Astrocyte (in vitro differentiated cells and primary cell): ENCODE results near the gene JAZF1. TPM values are rescaled to one million over a fixed set of nuclear protein-coding genes. Genes with fewer than 3 reads are reported as not detected.
A peak's percentile ranks its signal among the peaks of the same experiment; 100 is the strongest.

ENCODE experiments used
- DNase-seq: peaks from one replicate; pipeline ENCODE4 v3.0.0-alpha.2; 2010; ENCODE audit warnings: low read depth
- FAIRE-seq: peaks from 2 replicates; lab custom pipeline; 2011; peaks lifted over from hg19 to GRCh38; lab: Jason Lieb, UNC
- H2AFZ ChIP-seq: 2 replicates; pipeline ENCODE4 v1.6.0; 2012; ENCODE audit warnings: low read depth, low read length, inconsistent platforms
- H3K27ac ChIP-seq: 2 replicates; pipeline ENCODE4 v1.5.1; 2011; ENCODE audit warnings: low read depth, low read length, inconsistent platforms
- H3K27me3 ChIP-seq: 2 replicates; pipeline ENCODE4 v1.6.0; 2011; ENCODE audit warnings: low read length, inconsistent platforms; ENCODE audit not compliant: insufficient read depth
- H3K36me3 ChIP-seq: 2 replicates; pipeline ENCODE4 v1.5.1; 2011; ENCODE audit warnings: low read length, inconsistent platforms; ENCODE audit not compliant: insufficient read depth
- H3K4me1 ChIP-seq: 2 replicates; pipeline ENCODE4 v1.5.1; 2011; ENCODE audit warnings: low read length, inconsistent platforms; ENCODE audit not compliant: insufficient read depth
- H3K4me2 ChIP-seq: 2 replicates; pipeline ENCODE4 v1.6.0; 2012; ENCODE audit warnings: low read length, inconsistent platforms
- H3K4me3 ChIP-seq: 2 replicates; pipeline ENCODE4 v1.5.1; 2011; ENCODE audit warnings: low read depth, mild to moderate bottlenecking, low read length, inconsistent platforms; ENCODE audit not compliant: insufficient read depth
- H3K79me2 ChIP-seq: 2 replicates; pipeline ENCODE4 v1.6.0; 2012; ENCODE audit warnings: mild to moderate bottlenecking, low read length, inconsistent platforms; ENCODE audit not compliant: insufficient read depth
- H3K9ac ChIP-seq: 2 replicates; pipeline ENCODE4 v1.6.0; 2012; ENCODE audit warnings: mild to moderate bottlenecking, low read length, inconsistent platforms
- H3K9me3 ChIP-seq: 2 replicates; pipeline ENCODE4 v1.5.1; 2012; ENCODE audit warnings: low read depth, mild to moderate bottlenecking, low read length, inconsistent platforms; ENCODE audit not compliant: insufficient read depth
- H4K20me1 ChIP-seq: 2 replicates; pipeline ENCODE4 v1.6.0; 2012; ENCODE audit warnings: low read length, inconsistent platforms; ENCODE audit not compliant: insufficient read depth
- H3K27ac Mint-ChIP-seq: one replicate; pipeline ENCODE4 v1.8.0; 2021; ENCODE audit warnings: mild to moderate bottlenecking, mixed read lengths; ENCODE audit not compliant: unreplicated experiment
- H3K27me3 Mint-ChIP-seq: one replicate; pipeline ENCODE4 v1.8.0; 2021; ENCODE audit warnings: low read depth, mixed read lengths; ENCODE audit not compliant: unreplicated experiment
- H3K36me3 Mint-ChIP-seq: one replicate; pipeline ENCODE4 v1.8.0; 2021; ENCODE audit warnings: low read depth, mixed read lengths; ENCODE audit not compliant: unreplicated experiment
- H3K4me1 Mint-ChIP-seq: one replicate; pipeline ENCODE4 v1.8.0; 2021; ENCODE audit warnings: low read depth, mixed read lengths; ENCODE audit not compliant: unreplicated experiment
- H3K4me3 Mint-ChIP-seq: one replicate; pipeline ENCODE4 v1.8.0; 2021; ENCODE audit warnings: mild to moderate bottlenecking, moderate library complexity, mixed read lengths; ENCODE audit not compliant: unreplicated experiment
- H3K9me3 Mint-ChIP-seq: one replicate; pipeline ENCODE4 v1.8.0; 2021; ENCODE audit warnings: mild to moderate bottlenecking, mixed read lengths; ENCODE audit not compliant: unreplicated experiment
- EZH2 ChIP-seq: IDR thresholded peaks from 2 replicates; pipeline ENCODE4 v1.6.1; 2012; ENCODE audit warnings: mild to moderate bottlenecking, low read length, inconsistent platforms; ENCODE audit not compliant: insufficient read depth
- total RNA-seq: library from RNA; stranded (reverse); gene quantifications from 2 replicates; pipeline ENCODE4 v1.2.1, GENCODE V29; 2021
- TF ChIP-seq, protein P1 (sequence below): IDR thresholded peaks from 2 replicates; pipeline ENCODE4 v1.5.1; 2011; ENCODE audit warnings: low read depth, mild to moderate bottlenecking, inconsistent platforms, low read length, moderate library complexity; ENCODE audit not compliant: insufficient read depth

Gene JAZF1
- total RNA-seq, 1 donor from 2014 or later = 20.1 TPM

DNA sequence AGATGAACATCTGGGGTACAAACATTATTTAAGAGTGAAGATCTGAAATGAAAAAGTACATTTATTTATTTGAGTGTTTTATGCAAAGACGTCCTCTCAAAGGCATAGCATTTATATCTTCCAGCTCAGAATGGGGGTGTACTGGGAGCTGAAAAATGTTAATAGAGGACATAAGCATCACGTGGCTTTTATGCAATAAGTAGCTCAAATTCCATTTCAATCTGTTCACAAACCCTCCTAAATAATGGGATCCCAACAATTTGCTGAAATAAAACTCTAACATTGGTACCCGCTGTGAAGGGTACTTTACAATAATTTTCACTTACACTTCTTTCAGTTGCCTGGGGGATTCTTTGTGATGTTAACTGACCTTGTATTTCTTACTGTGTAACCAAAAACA lies 268.7 kb downstream of the JAZF1 start:
- no peak overlapping the region for H3K4me3 ChIP-seq

DNA sequence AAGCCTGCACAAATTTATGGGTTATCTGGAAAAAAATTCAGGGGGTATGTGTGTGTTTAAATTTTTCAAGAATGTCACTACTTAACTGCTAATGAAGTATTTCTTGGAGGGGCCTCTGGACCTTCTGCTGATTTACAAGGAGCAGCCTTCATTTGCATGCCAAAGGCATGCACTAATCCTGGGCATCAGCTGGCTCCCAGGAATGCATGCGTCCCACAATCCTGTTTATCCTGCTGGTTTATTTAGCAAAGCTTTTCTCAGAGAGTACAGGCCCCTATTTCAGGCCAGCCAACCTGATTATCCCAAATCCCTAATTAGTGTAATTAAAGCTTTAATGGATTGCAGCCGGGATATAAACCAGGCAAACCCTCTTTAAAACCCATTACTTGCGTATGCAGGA lies 270.3 kb downstream of the JAZF1 start:
- H3K4me1 Mint-ChIP-seq = peaks cover 6% of the 10 kb centered on the region
- no peak overlapping the region for H3K4me3 Mint-ChIP-seq

More for the DNA sequence above, 268.7 kb downstream of the JAZF1 start:
- Histone ChIP-seq H3K9me3 (no peaks in the 10 kb centered on the region), H3K9ac (no peak overlapping the region), H3K36me3 (no peaks in the 10 kb centered on the region), H3K4me1 (peaks cover 6% of the 10 kb centered on the region), H2AFZ (no peak overlapping the region), H3K27ac (no peak overlapping the region), H3K4me2 (no peak overlapping the region), H3K27me3 (no peaks in the 10 kb centered on the region), H3K79me2 (no peaks in the 10 kb centered on the region), H4K20me1 (peaks cover 6% of the 10 kb centered on the region)
- H3K4me1 Mint-ChIP-seq = peaks cover 6% of the 10 kb centered on the region
- DNase-seq = no peak
- H3K27me3 Mint-ChIP-seq = no peaks in the 10 kb centered on the region
- H3K4me3 Mint-ChIP-seq = no peak overlapping the region
- no peak for TF ChIP-seq EZH2
- TF ChIP-seq, protein P1, sequence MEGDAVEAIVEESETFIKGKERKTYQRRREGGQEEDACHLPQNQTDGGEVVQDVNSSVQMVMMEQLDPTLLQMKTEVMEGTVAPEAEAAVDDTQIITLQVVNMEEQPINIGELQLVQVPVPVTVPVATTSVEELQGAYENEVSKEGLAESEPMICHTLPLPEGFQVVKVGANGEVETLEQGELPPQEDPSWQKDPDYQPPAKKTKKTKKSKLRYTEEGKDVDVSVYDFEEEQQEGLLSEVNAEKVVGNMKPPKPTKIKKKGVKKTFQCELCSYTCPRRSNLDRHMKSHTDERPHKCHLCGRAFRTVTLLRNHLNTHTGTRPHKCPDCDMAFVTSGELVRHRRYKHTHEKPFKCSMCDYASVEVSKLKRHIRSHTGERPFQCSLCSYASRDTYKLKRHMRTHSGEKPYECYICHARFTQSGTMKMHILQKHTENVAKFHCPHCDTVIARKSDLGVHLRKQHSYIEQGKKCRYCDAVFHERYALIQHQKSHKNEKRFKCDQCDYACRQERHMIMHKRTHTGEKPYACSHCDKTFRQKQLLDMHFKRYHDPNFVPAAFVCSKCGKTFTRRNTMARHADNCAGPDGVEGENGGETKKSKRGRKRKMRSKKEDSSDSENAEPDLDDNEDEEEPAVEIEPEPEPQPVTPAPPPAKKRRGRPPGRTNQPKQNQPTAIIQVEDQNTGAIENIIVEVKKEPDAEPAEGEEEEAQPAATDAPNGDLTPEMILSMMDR = no peak
- H3K9me3 Mint-ChIP-seq = no peaks in the 10 kb centered on the region
- H3K36me3 Mint-ChIP-seq = peaks cover 3% of the 10 kb centered on the region
- FAIRE-seq = no peak
- H3K27ac Mint-ChIP-seq = no peak overlapping the region

DNA sequence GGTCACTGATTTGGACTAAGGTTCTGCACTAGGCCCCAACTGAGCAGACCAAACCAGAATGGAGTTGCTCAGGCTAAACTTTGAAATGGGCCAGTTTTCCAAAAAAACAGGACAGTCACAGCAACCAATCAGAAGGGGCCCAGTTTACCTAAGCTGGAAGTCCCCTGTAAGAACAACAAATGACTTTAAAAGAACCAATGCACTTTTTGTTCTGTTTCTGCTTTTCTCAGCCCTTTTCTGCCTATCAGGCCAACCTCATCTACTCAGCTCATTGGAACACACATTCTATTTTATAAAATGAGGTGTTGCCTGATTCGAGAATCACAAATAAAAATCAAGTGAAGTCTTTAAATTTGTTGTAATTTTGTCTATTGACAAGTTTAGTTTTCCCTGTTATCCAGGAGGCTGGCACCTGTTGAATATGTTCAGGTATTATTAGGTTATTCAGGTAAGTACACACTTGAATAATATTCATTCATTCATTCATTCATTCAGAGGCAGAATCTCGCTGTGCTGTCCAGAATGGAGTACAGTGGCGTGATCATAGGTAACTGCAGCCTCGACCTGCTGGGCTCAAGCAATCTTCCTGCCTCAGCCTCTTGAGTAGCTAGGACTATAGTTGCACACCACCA lies 271.9 kb downstream of the JAZF1 start:
- no peak overlapping the region for H3K27ac ChIP-seq
- H3K9me3 ChIP-seq = no peaks in the 10 kb centered on the region
- TF ChIP-seq EZH2 = no peak
- TF ChIP-seq, protein P1 = no peak
- H2AFZ ChIP-seq = no peak overlapping the region
- H3K36me3 Mint-ChIP-seq = no peaks in the 10 kb centered on the region
- H3K27ac Mint-ChIP-seq = no peak overlapping the region
- H3K4me1 ChIP-seq = peaks cover 6% of the 10 kb centered on the region
- no peak for FAIRE-seq
- DNase-seq = no peak
- peaks cover 6% of the 10 kb centered on the region for H4K20me1 ChIP-seq
- no peak overlapping the region for H3K4me2 ChIP-seq
- H3K4me1 Mint-ChIP-seq = peaks cover 6% of the 10 kb centered on the region
- no peaks in the 10 kb centered on the region for H3K9me3 Mint-ChIP-seq
- H3K79me2 ChIP-seq = no peaks in the 10 kb centered on the region
- H3K27me3 Mint-ChIP-seq = no peaks in the 10 kb centered on the region
- H3K36me3 ChIP-seq = no peaks in the 10 kb centered on the region
- no peak overlapping the region for H3K4me3 Mint-ChIP-seq
- H3K9ac ChIP-seq = no peak overlapping the region
- no peaks in the 10 kb centered on the region for H3K27me3 ChIP-seq
- H3K4me3 ChIP-seq = no peak overlapping the region

More for the DNA sequence above, 270.3 kb downstream of the JAZF1 start:
- H3K4me1 ChIP-seq = peaks cover 6% of the 10 kb centered on the region
- H3K36me3 ChIP-seq = no peaks in the 10 kb centered on the region
- H3K27ac ChIP-seq = no peak overlapping the region
- TF ChIP-seq EZH2 = no peak
- H2AFZ ChIP-seq = no peak overlapping the region
- H3K27me3 Mint-ChIP-seq = no peaks in the 10 kb centered on the region
- no peaks in the 10 kb centered on the region for H3K9me3 Mint-ChIP-seq
- H3K4me3 ChIP-seq = no peak overlapping the region
- peaks cover 6% of the 10 kb centered on the region for H4K20me1 ChIP-seq
- H3K9ac ChIP-seq = no peak overlapping the region
- no peak for FAIRE-seq
- H3K36me3 Mint-ChIP-seq = no peaks in the 10 kb centered on the region
- no peaks in the 10 kb centered on the region for H3K79me2 ChIP-seq
- no peaks in the 10 kb centered on the region for H3K27me3 ChIP-seq
- H3K4me2 ChIP-seq = no peak overlapping the region
- H3K9me3 ChIP-seq = no peaks in the 10 kb centered on the region
- DNase-seq = peak; percentile 40
- H3K27ac Mint-ChIP-seq = no peak overlapping the region
